AG08396 (cell line): ENCODE data around the gene ALOX5.
A peak's percentile ranks its signal among the peaks of the same experiment; 100 is the strongest.
"Not testable (repeated sequence)": the region's sequence is repeated elsewhere in the genome, so short reads cannot be mapped to it uniquely, and the experiment has no call there.

Experiments
- DNase-seq: peaks from one replicate; pipeline ENCODE4 v3.0.0; 2012; ENCODE audit warnings: low spot score, mixed read lengths

Gene ALOX5

GRCh38 chr10:45404770-45405120 is 30.7 kb downstream of the ALOX5 start:
- no peak for DNase-seq

DNA sequence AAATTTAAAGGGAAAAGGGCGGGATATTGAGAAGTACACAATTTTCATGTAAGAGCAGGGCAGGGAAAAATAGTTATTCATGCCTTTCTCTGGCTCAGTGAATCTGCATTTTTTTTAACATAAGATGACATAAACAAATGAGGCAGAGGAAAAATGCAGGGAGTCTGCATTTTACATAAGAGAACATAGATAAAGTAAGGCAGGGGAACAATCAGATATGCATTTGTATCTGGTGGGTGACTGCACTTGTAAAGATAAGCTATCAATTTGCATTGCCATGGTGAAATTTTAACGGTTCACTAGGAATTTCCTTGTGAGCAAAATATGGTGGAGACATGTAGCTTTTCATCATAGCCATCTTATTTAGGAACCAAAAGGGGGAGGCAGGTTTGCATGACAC is 33.5 kb downstream of the ALOX5 start:
- DNase-seq = no peak

DNA sequence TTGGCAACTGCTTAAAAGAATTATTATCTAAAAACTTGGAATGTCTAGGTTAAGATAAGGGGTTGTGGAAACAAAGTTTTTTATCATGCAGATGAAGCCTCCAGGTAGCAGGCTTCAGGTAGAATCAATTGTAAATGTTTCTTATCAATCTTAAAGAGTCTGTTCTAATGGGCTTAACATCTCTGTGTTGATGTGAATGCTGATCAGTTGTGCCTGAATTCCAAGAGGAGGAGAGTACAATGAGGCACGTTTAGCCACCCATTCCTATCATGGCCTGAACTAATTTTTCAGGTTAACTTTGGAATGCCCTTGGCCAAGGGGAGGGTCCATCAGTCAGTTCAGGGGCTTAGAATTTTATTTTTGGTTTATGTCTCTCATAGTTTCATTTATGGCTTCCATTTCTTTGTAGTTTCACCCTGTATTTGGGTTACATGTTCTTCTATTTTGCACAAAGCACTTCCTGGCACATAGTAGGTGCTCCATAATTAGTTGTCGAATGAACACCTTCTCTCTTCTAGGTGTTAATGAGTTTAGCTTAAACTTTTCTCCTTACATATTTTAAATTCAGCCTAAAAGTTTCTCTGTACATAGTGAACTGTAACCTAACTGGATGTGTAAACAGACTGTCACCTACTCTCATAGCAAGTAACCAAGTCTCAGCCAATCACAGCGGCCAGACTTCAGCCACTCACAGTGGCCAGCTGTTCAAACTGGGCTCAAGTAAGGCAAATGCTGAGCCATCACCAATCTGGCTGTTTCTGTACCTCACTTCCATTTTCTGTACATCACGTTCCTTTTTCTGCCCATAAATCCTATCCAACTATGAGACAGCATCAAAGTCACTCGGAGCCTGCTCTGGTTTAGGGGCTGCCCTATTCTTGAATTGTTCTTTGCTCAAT is 34.7 kb downstream of the ALOX5 start:
- no peak for DNase-seq

DNA sequence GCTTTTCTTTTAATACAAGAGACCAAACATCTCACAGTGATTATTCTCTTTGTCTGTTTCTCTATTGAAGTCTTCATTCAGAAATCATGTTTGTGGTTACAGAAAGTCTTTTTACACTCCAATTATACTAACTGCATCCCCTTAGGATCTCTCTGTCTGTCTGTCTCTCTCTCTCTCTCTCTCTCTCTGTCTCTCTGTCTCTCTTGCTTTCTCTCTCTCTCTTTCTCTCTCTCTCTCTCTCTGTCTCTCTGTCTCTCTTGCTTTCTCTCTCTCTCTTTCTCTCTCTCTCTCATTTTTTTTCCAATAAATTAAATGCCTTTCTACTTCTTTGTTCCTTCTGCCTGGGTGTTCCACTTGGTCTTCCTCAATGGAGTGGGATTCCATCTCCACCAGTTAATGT is 35.3 kb downstream of the ALOX5 start:
- not testable (repeated sequence) for DNase-seq

DNA sequence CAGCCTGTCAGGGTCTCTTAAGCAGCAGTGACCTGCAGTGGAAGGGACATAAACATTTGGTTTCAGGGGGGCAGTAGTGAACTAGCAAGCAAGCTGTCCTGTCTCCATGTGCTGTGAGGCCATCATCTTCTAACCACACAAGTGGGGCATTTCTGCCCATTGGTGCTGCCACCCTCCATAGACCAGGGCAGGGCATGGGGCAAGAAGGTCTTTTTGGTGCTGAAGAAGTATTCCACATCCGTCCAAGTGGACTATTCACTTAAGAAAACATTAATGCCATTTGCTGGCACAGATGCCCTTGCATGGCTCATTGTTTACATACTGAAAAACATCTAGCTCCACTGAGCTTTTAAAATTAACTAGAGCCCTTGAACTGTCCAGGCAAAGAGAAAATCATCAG is 35.8 kb downstream of the ALOX5 start:
- DNase-seq = no peak

- no peak for DNase-seq
Observed at GRCh38 chr10:45410489-45410806, 36.4 kb downstream of the ALOX5 start.

GRCh38 chr10:45410807-45411606 is 37.0 kb downstream of the ALOX5 start:
- no peak for DNase-seq

- DNase-seq = no peak
Observed at GRCh38 chr10:45411607-45411940, 37.6 kb downstream of the ALOX5 start.

DNA sequence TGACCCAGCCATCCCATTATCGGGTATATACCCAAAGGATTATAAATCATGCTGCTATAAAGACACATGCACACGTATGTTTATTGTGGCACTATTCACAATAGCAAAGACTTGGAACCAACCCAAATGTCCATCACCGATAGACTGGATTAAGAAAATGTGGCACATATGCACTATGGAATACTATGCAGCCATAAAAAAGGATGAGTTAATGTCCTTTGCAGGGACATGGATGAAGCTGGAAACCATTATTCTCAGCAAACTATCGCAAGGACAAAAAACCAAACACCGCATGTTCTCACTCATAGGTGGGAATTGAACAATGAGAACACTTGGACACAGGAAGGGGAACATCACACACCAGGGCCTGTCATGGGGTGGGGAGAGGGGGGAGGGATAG is 41.0 kb downstream of the ALOX5 start:
- DNase-seq = not testable (repeated sequence)

GRCh38 chr10:45416603-45417002 is 42.6 kb downstream of the ALOX5 start:
- DNase-seq = no peak

DNA sequence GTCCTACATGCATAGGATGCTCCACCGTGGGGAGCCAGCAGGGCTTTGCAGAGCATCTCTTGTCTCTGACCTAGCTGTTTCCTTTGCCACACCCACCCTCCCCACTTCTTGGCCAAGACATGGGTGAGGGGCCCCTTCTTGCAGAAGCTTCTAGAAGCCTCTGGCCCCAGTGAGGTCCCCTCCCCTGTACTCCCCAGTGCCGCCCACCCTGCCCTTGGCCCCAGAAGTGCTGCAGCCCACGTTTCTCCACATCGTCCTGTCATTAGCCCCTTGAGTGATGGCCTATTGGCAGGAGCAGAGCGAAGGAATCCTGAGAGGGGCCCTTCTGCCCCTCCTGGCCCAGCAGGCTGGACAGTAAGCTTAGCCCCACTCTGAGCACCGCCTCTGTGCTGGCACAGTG is 43.7 kb downstream of the ALOX5 start:
- no peak for DNase-seq

DNA sequence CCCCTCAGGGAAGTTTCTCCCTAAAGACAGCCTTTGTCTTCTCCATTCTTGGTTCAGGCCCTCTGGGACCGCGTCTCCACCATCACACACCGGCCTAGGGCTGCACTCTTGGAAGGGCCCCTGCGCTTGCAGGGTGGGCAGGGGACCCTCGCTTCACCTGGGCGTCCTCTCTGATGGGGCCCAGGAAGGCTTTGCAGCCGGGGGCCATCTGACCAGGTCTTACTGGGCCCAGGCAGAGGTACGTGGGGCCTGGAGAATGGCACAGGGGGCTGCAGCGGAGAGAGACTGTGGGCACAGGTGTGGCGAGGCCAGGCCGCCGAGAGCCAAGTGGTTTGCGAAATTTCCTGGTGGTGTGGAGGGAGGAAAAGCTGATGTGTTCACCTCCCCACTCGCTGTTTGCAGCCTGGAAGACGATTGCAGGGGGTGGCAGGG is 44.4 kb downstream of the ALOX5 start:
- DNase-seq = no peak

DNA sequence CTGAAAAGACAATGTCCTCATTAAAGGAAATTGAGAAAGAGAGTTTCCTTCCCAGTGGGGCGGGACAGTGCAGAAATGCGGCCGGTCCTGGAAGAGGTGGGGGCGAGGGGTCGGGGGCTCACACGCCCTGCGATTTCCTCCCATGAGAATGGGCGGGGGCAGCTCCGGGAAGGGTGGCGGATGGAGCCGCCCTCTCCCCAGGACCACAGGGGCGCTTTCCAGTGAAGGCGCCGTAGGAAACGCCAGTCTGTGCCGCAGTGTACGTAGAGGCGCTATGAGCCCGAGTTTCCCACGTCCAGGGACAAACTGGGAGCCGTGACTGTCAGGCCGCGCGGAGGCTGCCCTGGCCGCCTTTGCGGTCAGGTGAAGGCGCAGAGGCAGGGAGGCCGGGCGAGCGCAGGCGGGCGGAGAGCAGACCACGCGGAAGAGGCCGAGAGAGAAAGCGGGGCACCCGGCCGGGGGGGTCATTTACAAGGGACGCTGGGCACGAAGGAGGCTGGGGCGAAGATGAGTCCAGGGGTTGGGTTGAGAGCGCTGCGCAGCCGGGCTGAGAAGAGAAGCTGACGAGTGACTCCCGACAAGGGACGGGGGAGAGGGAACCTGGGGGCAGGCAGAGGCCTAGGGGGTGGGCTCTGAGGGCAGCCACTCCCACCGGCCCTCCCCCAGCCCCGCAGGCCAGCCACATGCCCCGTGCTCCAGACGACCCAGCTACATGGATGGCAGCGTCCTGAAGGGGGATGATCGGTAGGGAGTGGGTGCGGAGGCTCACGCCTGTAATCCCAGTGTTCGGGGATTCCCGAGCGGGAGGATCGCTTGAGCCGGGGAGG is 45.0 kb downstream of the ALOX5 start:
- peak; percentile 39 for DNase-seq

DNA sequence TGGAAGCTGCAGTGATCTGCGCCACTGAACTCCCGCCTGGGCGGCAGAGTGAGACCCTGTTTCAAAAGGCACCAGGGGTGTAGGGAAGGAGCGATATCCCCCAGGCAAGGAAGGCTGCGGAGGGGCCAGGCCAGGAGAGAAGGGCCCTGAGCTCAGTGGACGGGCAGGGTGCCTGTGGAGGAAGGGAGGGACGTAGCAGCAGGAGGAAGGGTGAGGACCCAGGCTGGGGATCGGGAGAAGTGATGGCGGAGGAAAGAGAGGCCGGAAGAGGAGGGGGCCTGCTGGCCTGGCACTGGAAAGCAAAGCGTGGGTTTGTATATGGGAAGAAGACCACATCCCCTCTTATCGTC is 45.6 kb downstream of the ALOX5 start:
- no peak for DNase-seq

GRCh38 chr10:45420453-45421192 is 46.6 kb downstream of the ALOX5 start:
- DNase-seq = peak; percentile 55

DNA sequence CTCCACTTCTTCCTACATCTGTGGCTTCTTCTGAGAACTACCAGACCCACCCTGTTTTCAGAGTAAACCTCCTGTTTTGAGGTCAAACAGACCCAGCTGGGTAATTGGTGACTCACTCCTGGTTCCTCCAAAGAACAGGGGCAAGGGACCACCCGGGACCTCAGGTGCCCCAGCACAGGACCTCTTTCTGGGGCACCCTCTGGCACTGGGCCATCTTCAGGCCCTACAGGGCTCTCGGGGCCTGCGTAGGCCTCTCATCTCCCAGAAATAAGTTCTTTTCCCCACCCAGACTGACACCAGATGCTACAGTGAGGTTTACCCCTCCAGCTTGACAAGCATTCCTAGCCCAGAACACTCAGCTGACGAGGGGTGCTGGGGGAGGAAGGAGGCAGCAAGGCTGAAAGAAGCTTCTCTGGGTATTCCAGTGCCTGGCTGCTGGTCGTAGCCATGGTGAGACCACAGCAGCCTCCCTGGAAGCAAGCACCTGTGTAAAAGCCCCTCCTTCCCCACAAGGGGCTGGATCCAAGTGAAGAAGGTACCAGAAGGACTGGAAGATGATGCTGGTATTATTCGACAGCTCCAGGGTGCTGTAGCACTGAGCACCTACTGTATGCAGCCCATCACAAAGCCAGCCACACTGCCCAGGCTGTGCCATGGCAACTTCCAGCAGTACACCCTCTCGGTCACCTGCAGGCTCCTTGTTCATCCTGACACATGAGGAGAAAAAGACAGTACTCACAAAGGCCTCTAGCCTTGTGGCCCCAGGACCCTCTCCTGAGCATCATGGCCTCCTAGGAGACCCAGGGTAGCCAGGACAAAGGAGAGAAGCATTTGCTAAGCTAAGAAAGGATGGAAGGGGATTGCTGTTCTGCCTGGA is 47.4 kb downstream of the ALOX5 start:
- no peak for DNase-seq

DNA sequence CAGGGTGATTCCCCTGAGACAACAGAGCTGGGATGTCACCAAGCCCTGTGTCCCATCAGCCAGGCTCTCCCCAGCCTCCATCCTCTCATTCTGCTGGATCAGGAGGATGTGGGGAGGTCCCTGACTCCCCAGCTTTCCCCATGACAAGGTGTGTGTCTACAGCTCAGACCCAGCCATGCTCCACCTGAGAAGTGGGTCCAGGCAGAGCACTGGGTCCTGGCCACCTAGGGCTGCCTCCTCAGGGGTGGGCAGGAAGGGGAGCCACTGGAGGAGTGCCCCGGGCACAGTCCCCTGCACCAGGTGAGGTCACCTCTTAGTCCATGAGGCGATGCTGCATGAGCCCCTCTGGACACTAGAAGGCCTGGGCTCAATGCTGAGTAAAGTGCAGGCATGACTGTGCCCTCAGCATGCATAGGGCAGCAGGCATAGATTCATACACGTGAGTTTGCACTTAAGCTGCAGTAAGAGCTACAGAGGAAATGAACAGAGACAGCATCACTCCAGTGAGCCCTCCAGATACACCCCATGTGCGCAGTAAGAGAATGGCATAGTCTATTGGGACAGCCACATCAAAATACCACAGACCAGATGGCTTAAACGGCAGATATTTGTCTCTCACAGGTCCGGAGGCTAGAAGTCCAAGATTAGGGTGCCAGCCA is 48.3 kb downstream of the ALOX5 start:
- no peak for DNase-seq

- DNase-seq = no peak
Observed at GRCh38 chr10:45422866-45423659, 49.0 kb downstream of the ALOX5 start.

GRCh38 chr10:45423976-45424499 is 50.0 kb downstream of the ALOX5 start:
- DNase-seq = no peak
